ENCODE results near the gene CDK12. TPM values are rescaled to one million over a fixed set of nuclear protein-coding genes. Genes with fewer than 3 reads are reported as not detected.

The CDK12 gene
- polyA plus RNA-seq, 2 of the 4 experiments (the other 2 are of a cell fraction) = 36.7 to 42.1 TPM

DNA sequence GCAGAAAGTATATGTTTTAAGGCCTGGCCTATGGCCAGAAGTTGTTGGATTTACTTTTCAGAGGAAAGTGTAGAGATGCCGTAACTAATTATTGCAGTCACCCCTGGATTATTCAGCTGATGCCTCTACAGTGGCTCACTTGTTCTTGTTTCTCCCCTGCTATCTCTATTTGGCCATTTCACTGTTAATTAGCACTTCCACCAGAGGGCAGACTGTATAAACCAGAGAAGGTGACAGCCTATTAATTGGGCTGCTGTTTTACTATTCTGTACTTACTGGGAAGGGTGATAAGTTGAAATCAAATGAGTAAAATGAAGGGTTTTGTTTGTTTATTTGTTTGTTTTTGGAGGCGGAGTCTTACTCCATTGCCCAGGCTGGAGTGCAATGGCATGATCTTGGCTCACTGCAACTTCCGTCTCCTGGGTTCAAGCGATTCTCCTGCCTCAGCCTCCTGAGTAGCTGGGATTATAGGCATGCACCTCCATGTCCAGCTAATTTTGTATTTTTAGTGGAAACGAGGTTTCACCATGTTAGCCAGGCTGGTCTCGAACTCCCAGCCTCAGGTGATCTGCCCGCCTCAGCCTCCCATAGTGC is 66.0 kb downstream of the CDK12 start:
- no peaks in the 10 kb centered on the region for H3K9me3 ChIP-seq
- no peak overlapping the region for H3K4me3 ChIP-seq
- peak; percentile 72 to 80 for ATAC-seq
- TF ChIP-seq CHD2 (IDR thresholded peaks at IDR 0.05; ENCODE audit: low read length, partially characterized antibody) = no peak
- TF ChIP-seq, protein P1, sequence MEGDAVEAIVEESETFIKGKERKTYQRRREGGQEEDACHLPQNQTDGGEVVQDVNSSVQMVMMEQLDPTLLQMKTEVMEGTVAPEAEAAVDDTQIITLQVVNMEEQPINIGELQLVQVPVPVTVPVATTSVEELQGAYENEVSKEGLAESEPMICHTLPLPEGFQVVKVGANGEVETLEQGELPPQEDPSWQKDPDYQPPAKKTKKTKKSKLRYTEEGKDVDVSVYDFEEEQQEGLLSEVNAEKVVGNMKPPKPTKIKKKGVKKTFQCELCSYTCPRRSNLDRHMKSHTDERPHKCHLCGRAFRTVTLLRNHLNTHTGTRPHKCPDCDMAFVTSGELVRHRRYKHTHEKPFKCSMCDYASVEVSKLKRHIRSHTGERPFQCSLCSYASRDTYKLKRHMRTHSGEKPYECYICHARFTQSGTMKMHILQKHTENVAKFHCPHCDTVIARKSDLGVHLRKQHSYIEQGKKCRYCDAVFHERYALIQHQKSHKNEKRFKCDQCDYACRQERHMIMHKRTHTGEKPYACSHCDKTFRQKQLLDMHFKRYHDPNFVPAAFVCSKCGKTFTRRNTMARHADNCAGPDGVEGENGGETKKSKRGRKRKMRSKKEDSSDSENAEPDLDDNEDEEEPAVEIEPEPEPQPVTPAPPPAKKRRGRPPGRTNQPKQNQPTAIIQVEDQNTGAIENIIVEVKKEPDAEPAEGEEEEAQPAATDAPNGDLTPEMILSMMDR (IDR thresholded peaks at IDR 0.05) = peak; percentile 60
- no peak for TF ChIP-seq ZSCAN20 (CRISPR knock-in tag; IDR thresholded peaks at IDR 0.05)
- TF ChIP-seq POLR2A (IDR thresholded peaks at IDR 0.05; ENCODE audit: low read length) = no peak
- TF ChIP-seq TFCP2L1 (CRISPR knock-in tag; IDR thresholded peaks at IDR 0.05) = no peak
- no peak for TF ChIP-seq RFX5 (IDR thresholded peaks at IDR 0.05)
- TF ChIP-seq CEBPB (IDR thresholded peaks at IDR 0.05) = no peak
- TF ChIP-seq SREBF2 (IDR thresholded peaks at IDR 0.05) = no peak
- peak in 1 of 2 experiments; percentile 25; a peak in 1 of 5 replicates for TF ChIP-seq RAD21 (conservative IDR thresholded peaks at IDR 0.05 in 1 of 2, IDR thresholded peaks at IDR 0.05 in 1 of 2)
- no peak for TF ChIP-seq ZNF302 (CRISPR knock-in tag; IDR thresholded peaks at IDR 0.05)
- no peak for TF ChIP-seq FOSB (CRISPR knock-in tag; IDR thresholded peaks at IDR 0.05)
- TF ChIP-seq SMC3 (IDR thresholded peaks at IDR 0.05) = peak; percentile 27; the same call in 2 of the 3 replicates
- no peak for TF ChIP-seq FOXS1 (CRISPR knock-in tag; IDR thresholded peaks at IDR 0.05)
- TF ChIP-seq NPAS2 (CRISPR knock-in tag; IDR thresholded peaks at IDR 0.05; ENCODE audit: borderline replicate concordance) = no peak
- no peak overlapping the region for H3K27ac ChIP-seq
- peak; percentile 67 for FAIRE-seq
- peak in 1 of 2 experiments; percentile 37 for DNase-seq (ENCODE audit: low read depth in 1 of 2, low spot score in 1 of 2)
- ChIA-PET CTCF (interaction anchor here (0.6 to 2.5 kb wide), 10 partner anchors 9 to 1113 kb away, joined by 3 to 10 read pairs (median 4); no protein-coding TSS in a partner anchor), POLR2A (no interaction called here)
- H3K4me1 ChIP-seq = no peaks in the 10 kb centered on the region
- 95% methylated on average over 7 of the region's 7 CpGs for WGBS (ENCODE audit: missing lambda C conversion rate)
- H3K4me2 ChIP-seq = no peak overlapping the region

DNA sequence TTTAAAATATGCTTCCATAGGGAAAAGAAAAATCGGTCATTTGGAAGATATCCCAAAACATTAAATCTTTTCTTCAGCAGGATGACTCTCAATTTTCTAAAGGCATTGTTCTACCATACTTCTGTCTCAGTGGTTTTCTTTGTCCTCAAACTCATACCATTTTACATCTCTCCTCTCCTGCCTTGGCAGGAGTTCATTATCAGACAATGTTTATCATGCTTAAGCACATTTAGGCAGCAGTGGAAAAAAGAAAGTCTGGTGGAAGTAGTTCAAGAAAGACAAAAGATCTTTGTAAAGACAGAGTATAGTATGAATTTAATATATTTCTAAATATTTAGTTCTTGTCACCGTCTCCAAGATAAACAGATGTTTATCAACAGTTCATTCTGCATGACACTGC is 68.2 kb downstream of the CDK12 start:
- H3K4me1 ChIP-seq = no peaks in the 10 kb centered on the region
- FAIRE-seq (no peak), DNase-seq (ENCODE audit: low read depth in 1 of 2, low spot score in 1 of 2) (no peak), ATAC-seq (no peak)
- H3K9me3 ChIP-seq = no peaks in the 10 kb centered on the region
- POLR2A ChIA-PET = no interaction called here
- TF ChIP-seq SMC3 (IDR thresholded peaks at IDR 0.05) = no peak
- TF ChIP-seq SREBF2 (IDR thresholded peaks at IDR 0.05) = no peak
- TF ChIP-seq, protein P2, sequence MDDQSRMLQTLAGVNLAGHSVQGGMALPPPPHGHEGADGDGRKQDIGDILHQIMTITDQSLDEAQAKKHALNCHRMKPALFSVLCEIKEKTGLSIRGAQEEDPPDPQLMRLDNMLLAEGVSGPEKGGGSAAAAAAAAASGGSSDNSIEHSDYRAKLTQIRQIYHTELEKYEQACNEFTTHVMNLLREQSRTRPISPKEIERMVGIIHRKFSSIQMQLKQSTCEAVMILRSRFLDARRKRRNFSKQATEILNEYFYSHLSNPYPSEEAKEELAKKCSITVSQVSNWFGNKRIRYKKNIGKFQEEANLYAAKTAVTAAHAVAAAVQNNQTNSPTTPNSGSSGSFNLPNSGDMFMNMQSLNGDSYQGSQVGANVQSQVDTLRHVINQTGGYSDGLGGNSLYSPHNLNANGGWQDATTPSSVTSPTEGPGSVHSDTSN (IDR thresholded peaks at IDR 0.05) = no peak
- no peak for TF ChIP-seq ZFP36 (IDR thresholded peaks at IDR 0.05; ENCODE audit: borderline replicate concordance, partially characterized antibody)
- TF ChIP-seq, protein P3, sequence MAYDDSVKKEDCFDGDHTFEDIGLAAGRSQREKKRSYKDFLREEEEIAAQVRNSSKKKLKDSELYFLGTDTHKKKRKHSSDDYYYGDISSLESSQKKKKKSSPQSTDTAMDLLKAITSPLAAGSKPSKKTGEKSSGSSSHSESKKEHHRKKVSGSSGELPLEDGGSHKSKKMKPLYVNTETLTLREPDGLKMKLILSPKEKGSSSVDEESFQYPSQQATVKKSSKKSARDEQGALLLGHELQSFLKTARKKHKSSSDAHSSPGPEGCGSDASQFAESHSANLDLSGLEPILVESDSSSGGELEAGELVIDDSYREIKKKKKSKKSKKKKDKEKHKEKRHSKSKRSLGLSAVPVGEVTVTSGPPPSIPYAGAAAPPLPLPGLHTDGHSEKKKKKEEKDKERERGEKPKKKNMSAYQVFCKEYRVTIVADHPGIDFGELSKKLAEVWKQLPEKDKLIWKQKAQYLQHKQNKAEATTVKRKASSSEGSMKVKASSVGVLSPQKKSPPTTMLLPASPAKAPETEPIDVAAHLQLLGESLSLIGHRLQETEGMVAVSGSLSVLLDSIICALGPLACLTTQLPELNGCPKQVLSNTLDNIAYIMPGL (CRISPR knock-in tag; IDR thresholded peaks at IDR 0.05; ENCODE audit: borderline replicate concordance) = no peak
- TF ChIP-seq GATA3 (IDR thresholded peaks at IDR 0.05; ENCODE audit: borderline replicate concordance) = no peak
- TF ChIP-seq PHF8 (IDR thresholded peaks at IDR 0.05; ENCODE audit: borderline replicate concordance, low read depth) = no peak
- TF ChIP-seq KDM5A (IDR thresholded peaks at IDR 0.05) = no peak
- no peak for TF ChIP-seq RNF2 (IDR thresholded peaks at IDR 0.05; ENCODE audit: borderline replicate concordance, low read depth)
- TF ChIP-seq, protein P4, sequence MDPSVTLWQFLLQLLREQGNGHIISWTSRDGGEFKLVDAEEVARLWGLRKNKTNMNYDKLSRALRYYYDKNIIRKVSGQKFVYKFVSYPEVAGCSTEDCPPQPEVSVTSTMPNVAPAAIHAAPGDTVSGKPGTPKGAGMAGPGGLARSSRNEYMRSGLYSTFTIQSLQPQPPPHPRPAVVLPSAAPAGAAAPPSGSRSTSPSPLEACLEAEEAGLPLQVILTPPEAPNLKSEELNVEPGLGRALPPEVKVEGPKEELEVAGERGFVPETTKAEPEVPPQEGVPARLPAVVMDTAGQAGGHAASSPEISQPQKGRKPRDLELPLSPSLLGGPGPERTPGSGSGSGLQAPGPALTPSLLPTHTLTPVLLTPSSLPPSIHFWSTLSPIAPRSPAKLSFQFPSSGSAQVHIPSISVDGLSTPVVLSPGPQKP (IDR thresholded peaks at IDR 0.05; ENCODE audit: low read depth, low read length) = no peak
- TF ChIP-seq EHMT2 (IDR thresholded peaks at IDR 0.05; ENCODE audit: low read depth) = no peak
- TF ChIP-seq CBX8 (IDR thresholded peaks at IDR 0.05) = no peak
- no peak for TF ChIP-seq TP53 (CRISPR knock-in tag; IDR thresholded peaks at IDR 0.05)
- no peak for TF ChIP-seq HEYL (CRISPR knock-in tag; IDR thresholded peaks at IDR 0.05)
- no peak for TF ChIP-seq MYC (IDR thresholded peaks at IDR 0.05; ENCODE audit: borderline replicate concordance, low read length)
- TF ChIP-seq, protein P5, sequence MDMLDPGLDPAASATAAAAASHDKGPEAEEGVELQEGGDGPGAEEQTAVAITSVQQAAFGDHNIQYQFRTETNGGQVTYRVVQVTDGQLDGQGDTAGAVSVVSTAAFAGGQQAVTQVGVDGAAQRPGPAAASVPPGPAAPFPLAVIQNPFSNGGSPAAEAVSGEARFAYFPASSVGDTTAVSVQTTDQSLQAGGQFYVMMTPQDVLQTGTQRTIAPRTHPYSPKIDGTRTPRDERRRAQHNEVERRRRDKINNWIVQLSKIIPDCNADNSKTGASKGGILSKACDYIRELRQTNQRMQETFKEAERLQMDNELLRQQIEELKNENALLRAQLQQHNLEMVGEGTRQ (IDR thresholded peaks at IDR 0.05) = no peak
- no peak for TF ChIP-seq HOXB13 (CRISPR knock-in tag; IDR thresholded peaks at IDR 0.05; ENCODE audit: low read depth)
- no peak overlapping the region for H3K4me3 ChIP-seq
- H3K4me2 ChIP-seq = no peak overlapping the region
- 88% methylated on average over 2 of the region's 2 CpGs for WGBS (ENCODE audit: missing lambda C conversion rate)
- no peak overlapping the region for H3K27ac ChIP-seq
- CTCF ChIA-PET = interaction anchor here (0.7 to 1.6 kb wide), 3 partner anchors 9 to 94 kb away, joined by 3 to 5 read pairs (median 4); no protein-coding TSS in a partner anchor
